Inflammatory macrophage (primary cell): ENCODE results near the gene STK32A.

ENCODE experiments used
- DNase-seq, 2 donors: peaks; one replicate each; pipeline ENCODE4 v3.0.0-alpha.2; 2020 to 2022

Gene STK32A

GRCh38 chr5:147259837-147260236, 25.0 kb downstream of the STK32A start:
- no peak for DNase-seq

GRCh38 chr5:147267082-147267832, 32.4 kb downstream of the STK32A start:
- no peak for DNase-seq

GRCh38 chr5:147276497-147276896, 41.7 kb downstream of the STK32A start:
- DNase-seq, result no peak

- DNase-seq, result no peak
Measured at GRCh38 chr5:147286296-147286695, 51.5 kb downstream of the STK32A start.

- DNase-seq, result no peak
Measured at GRCh38 chr5:147287110-147287509, 52.3 kb downstream of the STK32A start.

- no peak for DNase-seq
Measured at GRCh38 chr5:147290261-147290660, 55.4 kb downstream of the STK32A start.

- no peak for DNase-seq
Measured at GRCh38 chr5:147303251-147303650, 68.4 kb downstream of the STK32A start.

- DNase-seq, result no peak
Measured at GRCh38 chr5:147303976-147304375, 69.2 kb downstream of the STK32A start.

- DNase-seq, result no peak
Measured at GRCh38 chr5:147305147-147305546, 70.3 kb downstream of the STK32A start.

GRCh38 chr5:147306351-147306750, 71.5 kb downstream of the STK32A start:
- DNase-seq, result no peak

GRCh38 chr5:147307170-147307569, 72.3 kb downstream of the STK32A start:
- no peak for DNase-seq

GRCh38 chr5:147309621-147310020, 74.8 kb downstream of the STK32A start:
- peak; percentile 1 to 37 for DNase-seq

- DNase-seq, result peak; percentile 75 to 84
Measured at GRCh38 chr5:147310059-147310704, 75.4 kb downstream of the STK32A start.

GRCh38 chr5:147317978-147318684, 83.3 kb downstream of the STK32A start:
- DNase-seq, result no peak

GRCh38 chr5:147321569-147321968, 86.7 kb downstream of the STK32A start:
- no peak for DNase-seq

- no peak for DNase-seq
Measured at GRCh38 chr5:147327421-147327820, 92.6 kb downstream of the STK32A start.

GRCh38 chr5:147327905-147328304, 93.1 kb downstream of the STK32A start:
- DNase-seq, result no peak

- DNase-seq, result no peak
Measured at GRCh38 chr5:147332658-147333057, 97.8 kb downstream of the STK32A start.

- no peak for DNase-seq
Measured at GRCh38 chr5:147336876-147337275, 102.0 kb downstream of the STK32A start.

GRCh38 chr5:147339313-147339712, 104.5 kb downstream of the STK32A start:
- no peak for DNase-seq

GRCh38 chr5:147340941-147341340, 106.1 kb downstream of the STK32A start:
- DNase-seq, result no peak

- DNase-seq, result no peak
Measured at GRCh38 chr5:147341345-147341744, 106.5 kb downstream of the STK32A start.

- peak in 1 of 2 donors; percentile 21 for DNase-seq
Measured at GRCh38 chr5:147344861-147345260, 110.0 kb downstream of the STK32A start.
